Head of caudate nucleus (tissue), 42 donors: ENCODE measurements around the gene CYP2R1.

ENCODE experiments used
- DNase-seq, 42 donors: peaks; one replicate each; pipeline versions ENCODE4 v3.0.0 to v3.0.0-alpha.2; 2020 to 2021; ENCODE audit warnings: mixed read lengths in 7 of 42
- intact Hi-C: fragments of 100-400 bp; cut with DNase I; formaldehyde crosslinking; loops from one replicate; pipeline ENCODE4 v1.15.0; 2022

The CYP2R1 gene

GRCh38 chr11:14852571-14853177 lies 39.4 kb downstream of the CYP2R1 start:
- intact Hi-C loops: no loop called here

DNA sequence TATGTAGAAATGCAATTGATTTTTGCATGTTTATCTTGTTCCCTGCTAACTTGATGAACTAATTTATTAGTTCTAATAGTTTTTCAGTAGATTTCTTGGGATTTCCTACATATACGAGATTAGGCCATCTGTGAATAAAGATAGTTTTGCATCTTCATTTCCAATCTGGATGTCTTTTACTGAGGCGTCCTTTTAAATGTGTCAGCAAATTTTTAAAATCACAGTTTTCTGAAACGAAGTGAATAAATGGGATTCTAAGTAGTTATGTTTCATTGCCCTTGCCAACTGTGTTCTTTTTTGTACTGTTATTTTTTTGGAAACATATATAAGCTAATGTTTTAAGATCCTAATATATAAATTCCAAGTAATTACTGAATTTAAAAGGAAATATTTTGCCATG lies 50.0 kb downstream of the CYP2R1 start:
- DNase-seq: no peak
- intact Hi-C loops: no loop called here

More at GRCh38 chr11:14852571-14853177, 39.4 kb downstream of the CYP2R1 start:
- DNase-seq: no peak

- intact Hi-C loops: no loop called here
- DNase-seq: no peak
Observed at GRCh38 chr11:14835496-14836492, 56.2 kb downstream of the CYP2R1 start.
